Parathyroid adenoma (tissue), 2 donors: ENCODE results near the gene AGFG2.

Experiments used
- H2AFZ ChIP-seq: fragments of 300-600 bp; sonication (generic); one replicate; pipeline ENCODE4 v1.7.0; 2017; ENCODE audit warnings: antibody characterized with exemption, mild to moderate bottlenecking
- H3K27ac ChIP-seq: fragments of 300-600 bp; sonication (generic); one replicate; pipeline ENCODE4 v1.7.0; 2017
- H3K27me3 ChIP-seq: fragments of 300-600 bp; sonication (generic); one replicate; pipeline ENCODE4 v1.7.0; 2017; ENCODE audit warnings: low read length; ENCODE audit not compliant: control insufficient read depth, insufficient read depth
- H3K36me3 ChIP-seq: fragments of 300-600 bp; sonication (generic); one replicate; pipeline ENCODE4 v1.7.0; 2017; ENCODE audit warnings: low read length; ENCODE audit not compliant: control insufficient read depth, insufficient read depth
- H3K4me1 ChIP-seq: fragments of 300-600 bp; sonication (generic); one replicate; pipeline ENCODE4 v1.7.0; 2017; ENCODE audit warnings: control low read depth
- H3K4me2 ChIP-seq: fragments of 300-600 bp; sonication (generic); one replicate; pipeline ENCODE4 v1.7.0; 2017; ENCODE audit warnings: low read length
- H3K4me3 ChIP-seq: fragments of 300-600 bp; sonication (generic); one replicate; pipeline ENCODE4 v1.7.0; 2017; ENCODE audit warnings: low read depth, low read length
- H3K79me2 ChIP-seq: fragments of 300-600 bp; sonication (generic); one replicate; pipeline ENCODE4 v1.7.0; 2017; ENCODE audit warnings: control low read depth
- H3K9ac ChIP-seq: fragments of 300-600 bp; sonication (generic); one replicate; pipeline ENCODE4 v1.7.0; 2017; ENCODE audit warnings: mild to moderate bottlenecking
- H3K9me3 ChIP-seq: fragments of 300-600 bp; sonication (generic); one replicate; pipeline ENCODE4 v1.7.0; 2017; ENCODE audit warnings: low read length; ENCODE audit not compliant: control insufficient read depth
- CTCF ChIP-seq: fragments of 300-600 bp; sonication (generic); IDR thresholded peaks from one replicate; pipeline ENCODE4 v1.7.0; 2017; ENCODE audit warnings: antibody characterized with exemption, mild to moderate bottlenecking
- donor health status: primary hyperparathyroidism.

The AGFG2 gene

GRCh38 chr7:100555701-100556100 lies 16.7 kb downstream of the AGFG2 start:
- Histone ChIP-seq H3K4me3 (no peak overlapping the region), H3K4me1 (no peaks in the 10 kb centered on the region), H3K27me3 (no peaks in the 10 kb centered on the region), H3K79me2 (no peaks in the 10 kb centered on the region), H2AFZ (no peak overlapping the region), H3K36me3 (no peaks in the 10 kb centered on the region), H3K9ac (no peak overlapping the region), H3K27ac (no peak overlapping the region), H3K4me2 (no peak overlapping the region), H3K9me3 (no peaks in the 10 kb centered on the region)
- no peak for TF ChIP-seq CTCF

- Histone ChIP-seq H3K4me1 (no peaks in the 10 kb centered on the region), H3K79me2 (no peaks in the 10 kb centered on the region), H2AFZ (no peak overlapping the region), H3K36me3 (no peaks in the 10 kb centered on the region), H3K27ac (no peak overlapping the region), H3K4me2 (no peak overlapping the region), H3K9me3 (no peaks in the 10 kb centered on the region), H3K27me3 (no peaks in the 10 kb centered on the region), H3K4me3 (no peak overlapping the region), H3K9ac (no peak overlapping the region)
- TF ChIP-seq CTCF, result no peak
Measured at GRCh38 chr7:100556541-100556940, 17.5 kb downstream of the AGFG2 start.

GRCh38 chr7:100559127-100559526 lies 20.1 kb downstream of the AGFG2 start:
- no peak overlapping the region for H3K4me3 ChIP-seq
- no peak for TF ChIP-seq CTCF

GRCh38 chr7:100561491-100562194 lies 22.6 kb downstream of the AGFG2 start:
- H3K9ac ChIP-seq, result no peak overlapping the region
- no peaks in the 10 kb centered on the region for H3K9me3 ChIP-seq
- H3K27ac ChIP-seq, result no peak overlapping the region
- no peak overlapping the region for H3K4me2 ChIP-seq
- H3K36me3 ChIP-seq, result no peaks in the 10 kb centered on the region
- TF ChIP-seq CTCF, result no peak
- H3K4me3 ChIP-seq, result no peak overlapping the region
- no peak overlapping the region for H2AFZ ChIP-seq
- H3K27me3 ChIP-seq, result no peaks in the 10 kb centered on the region
- no peaks in the 10 kb centered on the region for H3K79me2 ChIP-seq
- H3K4me1 ChIP-seq, result peaks cover 4% of the 10 kb centered on the region

More at GRCh38 chr7:100559127-100559526, 20.1 kb downstream of the AGFG2 start:
- Histone ChIP-seq H3K9me3 (no peaks in the 10 kb centered on the region), H3K4me1 (peaks cover 4% of the 10 kb centered on the region), H2AFZ (no peak overlapping the region), H3K27ac (no peak overlapping the region), H3K36me3 (no peaks in the 10 kb centered on the region), H3K27me3 (no peaks in the 10 kb centered on the region), H3K4me2 (no peak overlapping the region), H3K79me2 (no peaks in the 10 kb centered on the region), H3K9ac (no peak overlapping the region)
